ENCODE data around the gene SFMBT2.
"Not testable (repeated sequence)": the region's sequence is repeated elsewhere in the genome, so short reads cannot be mapped to it uniquely, and the experiment has no call there.

Gene SFMBT2

DNA sequence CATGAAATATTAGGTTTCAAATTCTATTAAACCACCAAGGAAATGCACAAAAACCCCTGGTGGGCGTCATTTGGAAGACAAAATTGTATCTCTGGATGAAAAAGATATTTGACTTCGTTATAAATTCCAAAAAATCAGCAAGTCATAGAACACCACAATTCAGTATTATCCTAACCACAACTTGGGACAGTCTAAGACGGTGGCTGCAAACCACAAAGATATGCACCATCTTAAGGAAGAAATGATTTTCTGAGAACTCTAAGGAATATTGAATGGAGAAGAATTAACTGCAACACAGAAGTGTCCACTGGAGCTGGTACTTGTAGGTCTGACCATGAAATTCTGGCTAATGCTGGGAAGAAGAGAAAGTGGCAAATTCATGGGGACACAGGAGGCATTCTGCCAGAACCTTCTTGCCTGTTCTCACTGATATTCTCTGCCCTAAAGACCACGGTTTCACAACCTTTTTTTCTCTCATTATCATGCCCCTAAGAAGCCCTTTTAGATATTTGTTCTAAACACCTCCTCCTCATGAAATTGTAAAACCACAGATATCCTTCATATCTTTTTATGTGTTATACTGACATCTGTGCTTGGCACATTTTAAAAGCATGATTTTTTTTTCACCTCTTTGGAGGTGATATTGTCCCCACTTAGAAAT lies 92.9 kb downstream of the SFMBT2 start:
- no peaks in the 10 kb centered on the region for H3K27me3 ChIP-seq (replicated peaks in 2 of 5; ENCODE audit: control insufficient read depth in 4 of 5, insufficient read depth in 5 of 5, low read length in 4 of 5)
- WGBS (ENCODE audit: insufficient coverage), result 25% methylated on average over 1 of the region's 4 CpGs
- H3K9me3 ChIP-seq (ENCODE audit: control extremely low read depth in 1 of 5, control insufficient read depth in 4 of 5, insufficient read depth in 2 of 5, low read depth in 1 of 5, low read length in 4 of 5), result peaks cover 0 to 10% (median 2%) of the 10 kb centered on the region in 5 experiments
- ChIA-PET CTCF (no interaction called here), POLR2A (no interaction called here)
- H3K4me3 ChIP-seq (ENCODE audit: control insufficient read depth in 1 of 7, extremely low read depth in 1 of 7, insufficient read depth in 4 of 7, low read depth in 2 of 7, low read length in 6 of 7), result no peak overlapping the region
- peaks cover 8 to 29% (median 24%) of the 10 kb centered on the region in 4 experiments for H3K4me1 ChIP-seq (ENCODE audit: control extremely low read depth in 1 of 4, control insufficient read depth in 4 of 4, insufficient read depth in 4 of 4, low read length in 3 of 4)
- H3K36me3 ChIP-seq (ENCODE audit: control insufficient read depth in 4 of 4, insufficient read depth in 4 of 4, low read length in 3 of 4), result peaks cover 0 to 3% (median 0%) of the 10 kb centered on the region in 4 experiments
- H3K27ac ChIP-seq (ENCODE audit: insufficient read depth in 1 of 2, low read depth in 1 of 2, low read length in 2 of 2, poor library complexity in 1 of 2, severe bottlenecking in 2 of 2), result no peak overlapping the region
- peak in 2 of 3 donors; percentile 69 to 79 for DNase-seq

DNA sequence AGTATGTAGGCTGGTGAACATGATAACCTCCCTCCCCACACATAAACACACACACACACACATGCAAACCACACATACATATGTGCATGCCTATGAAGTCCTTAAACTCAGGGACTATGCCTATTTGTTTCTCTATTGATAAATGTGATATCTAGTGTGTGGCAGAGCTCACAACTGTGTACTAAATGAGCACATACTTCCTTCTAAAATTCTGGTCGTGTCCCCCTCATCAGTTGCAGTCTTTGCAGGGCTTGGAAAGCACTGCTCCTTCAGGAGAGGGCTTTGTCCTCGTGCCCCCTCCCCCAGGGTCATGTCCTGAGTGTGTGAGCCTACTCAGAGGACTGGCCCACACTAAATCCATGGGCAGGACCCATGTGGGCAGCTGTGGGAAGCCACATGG lies 94.0 kb downstream of the SFMBT2 start:
- POLR2A ChIA-PET, result no interaction called here
- DNase-seq, result no peak
- 100% methylated on average over 2 of the region's 2 CpGs for WGBS (ENCODE audit: insufficient coverage)

DNA sequence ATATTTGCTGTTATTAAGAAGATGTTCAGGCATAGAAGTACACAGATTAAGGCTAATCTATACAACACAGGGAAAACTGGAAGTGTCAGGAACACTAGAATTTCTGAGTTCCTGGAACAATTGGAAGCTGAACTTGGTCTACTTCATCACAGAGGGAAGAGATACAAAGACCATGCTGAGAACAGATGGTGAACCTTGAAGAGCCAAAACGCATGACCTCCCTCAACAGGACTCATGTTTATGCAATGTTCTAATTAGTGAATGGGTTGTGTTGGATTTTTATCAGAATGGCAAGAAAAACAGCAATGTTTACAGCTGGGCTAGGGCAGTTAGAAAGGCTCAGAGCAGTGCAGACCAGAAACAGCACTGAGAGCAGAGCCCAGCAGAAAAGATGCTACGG lies 94.9 kb downstream of the SFMBT2 start:
- ChIA-PET CTCF (interaction anchor here (1.3 kb wide), 1 partner anchor 8 kb away, joined by 3 read pairs; no protein-coding TSS in a partner anchor), POLR2A (no interaction called here)
- Histone ChIP-seq H3K36me3 (ENCODE audit: control insufficient read depth in 4 of 4, insufficient read depth in 4 of 4, low read length in 3 of 4) (no peaks in the 10 kb centered on the region), H3K4me3 (ENCODE audit: control insufficient read depth in 1 of 7, extremely low read depth in 1 of 7, insufficient read depth in 4 of 7, low read depth in 2 of 7, low read length in 6 of 7) (no peak overlapping the region), H3K9me3 (ENCODE audit: control extremely low read depth in 1 of 5, control insufficient read depth in 4 of 5, insufficient read depth in 2 of 5, low read depth in 1 of 5, low read length in 4 of 5) (no peaks in the 10 kb centered on the region), H3K4me1 (ENCODE audit: control extremely low read depth in 1 of 4, control insufficient read depth in 4 of 4, insufficient read depth in 4 of 4, low read length in 3 of 4) (peaks cover 8 to 29% (median 24%) of the 10 kb centered on the region in 4 experiments), H3K27ac (ENCODE audit: insufficient read depth in 1 of 2, low read depth in 1 of 2, low read length in 2 of 2, poor library complexity in 1 of 2, severe bottlenecking in 2 of 2) (no peak overlapping the region), H3K27me3 (replicated peaks in 2 of 5; ENCODE audit: control insufficient read depth in 4 of 5, insufficient read depth in 5 of 5, low read length in 4 of 5) (no peaks in the 10 kb centered on the region)
- 63% methylated on average over 2 of the region's 2 CpGs for WGBS (ENCODE audit: insufficient coverage)
- no peak for DNase-seq

More for the DNA sequence above, 94.0 kb downstream of the SFMBT2 start:
- Histone ChIP-seq H3K9me3 (ENCODE audit: control extremely low read depth in 1 of 5, control insufficient read depth in 4 of 5, insufficient read depth in 2 of 5, low read depth in 1 of 5, low read length in 4 of 5) (peaks cover 0 to 1% (median 0%) of the 10 kb centered on the region in 5 experiments), H3K4me1 (ENCODE audit: control extremely low read depth in 1 of 4, control insufficient read depth in 4 of 4, insufficient read depth in 4 of 4, low read length in 3 of 4) (peaks cover 8 to 29% (median 24%) of the 10 kb centered on the region in 4 experiments), H3K27ac (ENCODE audit: insufficient read depth in 1 of 2, low read depth in 1 of 2, low read length in 2 of 2, poor library complexity in 1 of 2, severe bottlenecking in 2 of 2) (no peak overlapping the region), H3K4me3 (ENCODE audit: control insufficient read depth in 1 of 7, extremely low read depth in 1 of 7, insufficient read depth in 4 of 7, low read depth in 2 of 7, low read length in 6 of 7) (no peak overlapping the region), H3K27me3 (replicated peaks in 2 of 5; ENCODE audit: control insufficient read depth in 4 of 5, insufficient read depth in 5 of 5, low read length in 4 of 5) (no peaks in the 10 kb centered on the region), H3K36me3 (ENCODE audit: control insufficient read depth in 4 of 4, insufficient read depth in 4 of 4, low read length in 3 of 4) (no peaks in the 10 kb centered on the region)
- CTCF ChIA-PET, result interaction anchor here (1.3 kb wide), 1 partner anchor 9 kb away, joined by 3 read pairs; no protein-coding TSS in a partner anchor

DNA sequence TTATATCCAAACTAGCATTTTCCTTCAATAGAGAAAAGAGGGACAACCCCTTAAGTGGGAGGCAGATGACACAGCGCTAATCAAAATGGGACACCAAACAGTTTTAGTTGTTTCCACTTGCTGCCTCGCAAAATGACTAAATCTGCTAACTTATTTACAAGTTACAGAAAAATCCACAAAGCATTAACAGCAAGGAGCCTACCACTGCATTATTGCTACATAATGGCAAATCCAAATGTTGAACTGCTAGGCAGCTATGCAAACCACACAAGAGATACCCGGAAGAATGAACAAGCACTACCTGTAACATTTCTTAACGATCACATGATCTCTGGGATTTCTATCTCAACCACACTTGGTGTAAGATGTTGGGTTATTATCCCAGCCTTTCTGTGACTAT lies 96.7 kb downstream of the SFMBT2 start:
- POLR2A ChIA-PET, result no interaction called here
- H3K36me3 ChIP-seq (ENCODE audit: control insufficient read depth in 4 of 4, insufficient read depth in 4 of 4, low read length in 3 of 4), result peaks cover 0 to 4% (median 2%) of the 10 kb centered on the region in 4 experiments
- H3K4me3 ChIP-seq (ENCODE audit: control insufficient read depth in 1 of 7, extremely low read depth in 1 of 7, insufficient read depth in 4 of 7, low read depth in 2 of 7, low read length in 6 of 7), result no peak overlapping the region
- peaks cover 0 to 2% (median 0%) of the 10 kb centered on the region in 5 experiments for H3K9me3 ChIP-seq (ENCODE audit: control extremely low read depth in 1 of 5, control insufficient read depth in 4 of 5, insufficient read depth in 2 of 5, low read depth in 1 of 5, low read length in 4 of 5)
- peaks cover 7 to 22% (median 19%) of the 10 kb centered on the region in 4 experiments for H3K4me1 ChIP-seq (ENCODE audit: control extremely low read depth in 1 of 4, control insufficient read depth in 4 of 4, insufficient read depth in 4 of 4, low read length in 3 of 4)
- DNase-seq, result no peak
- WGBS (ENCODE audit: insufficient coverage), result 96% methylated on average over 3 of the region's 4 CpGs
- no peak overlapping the region for H3K27ac ChIP-seq (ENCODE audit: insufficient read depth in 1 of 2, low read depth in 1 of 2, low read length in 2 of 2, poor library complexity in 1 of 2, severe bottlenecking in 2 of 2)
- CTCF ChIA-PET, result no interaction called here
- no peaks in the 10 kb centered on the region for H3K27me3 ChIP-seq (replicated peaks in 2 of 5; ENCODE audit: control insufficient read depth in 4 of 5, insufficient read depth in 5 of 5, low read length in 4 of 5)

DNA sequence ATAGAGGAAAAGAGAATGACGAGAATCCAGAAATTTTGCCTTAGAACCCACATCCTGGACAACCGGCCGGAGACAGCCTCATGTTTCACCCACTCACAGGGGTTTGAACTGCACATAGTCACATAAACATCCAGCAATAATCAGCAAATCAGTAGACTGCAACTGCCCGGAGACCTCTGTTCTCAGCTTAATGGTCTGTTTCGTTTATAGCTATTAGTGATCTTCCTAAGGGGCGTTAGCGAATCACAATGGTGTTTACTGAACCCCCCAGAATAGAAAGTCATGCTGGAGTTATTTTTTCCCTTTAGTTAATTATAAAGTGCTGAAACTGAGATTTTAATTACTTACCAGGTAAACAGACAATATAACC lies 98.4 kb downstream of the SFMBT2 start:
- peaks cover 0 to 6% (median 2%) of the 10 kb centered on the region in 4 experiments for H3K4me1 ChIP-seq (ENCODE audit: control extremely low read depth in 1 of 4, control insufficient read depth in 4 of 4, insufficient read depth in 4 of 4, low read length in 3 of 4)
- ChIA-PET CTCF (no interaction called here), POLR2A (no interaction called here)
- no peak for DNase-seq
- no peaks in the 10 kb centered on the region for H3K27me3 ChIP-seq (replicated peaks in 2 of 5; ENCODE audit: control insufficient read depth in 4 of 5, insufficient read depth in 5 of 5, low read length in 4 of 5)
- no peak overlapping the region for H3K4me3 ChIP-seq (ENCODE audit: control insufficient read depth in 1 of 7, extremely low read depth in 1 of 7, insufficient read depth in 4 of 7, low read depth in 2 of 7, low read length in 6 of 7)
- peaks cover 0 to 8% (median 3%) of the 10 kb centered on the region in 4 experiments for H3K36me3 ChIP-seq (ENCODE audit: control insufficient read depth in 4 of 4, insufficient read depth in 4 of 4, low read length in 3 of 4)
- peaks cover 0 to 8% (median 2%) of the 10 kb centered on the region in 5 experiments for H3K9me3 ChIP-seq (ENCODE audit: control extremely low read depth in 1 of 5, control insufficient read depth in 4 of 5, insufficient read depth in 2 of 5, low read depth in 1 of 5, low read length in 4 of 5)
- whole genome bisulfite sequencing (ENCODE audit: insufficient coverage), result 100% methylated on average over 3 of the region's 7 CpGs
- no peak overlapping the region for H3K27ac ChIP-seq (ENCODE audit: insufficient read depth in 1 of 2, low read depth in 1 of 2, low read length in 2 of 2, poor library complexity in 1 of 2, severe bottlenecking in 2 of 2)

DNA sequence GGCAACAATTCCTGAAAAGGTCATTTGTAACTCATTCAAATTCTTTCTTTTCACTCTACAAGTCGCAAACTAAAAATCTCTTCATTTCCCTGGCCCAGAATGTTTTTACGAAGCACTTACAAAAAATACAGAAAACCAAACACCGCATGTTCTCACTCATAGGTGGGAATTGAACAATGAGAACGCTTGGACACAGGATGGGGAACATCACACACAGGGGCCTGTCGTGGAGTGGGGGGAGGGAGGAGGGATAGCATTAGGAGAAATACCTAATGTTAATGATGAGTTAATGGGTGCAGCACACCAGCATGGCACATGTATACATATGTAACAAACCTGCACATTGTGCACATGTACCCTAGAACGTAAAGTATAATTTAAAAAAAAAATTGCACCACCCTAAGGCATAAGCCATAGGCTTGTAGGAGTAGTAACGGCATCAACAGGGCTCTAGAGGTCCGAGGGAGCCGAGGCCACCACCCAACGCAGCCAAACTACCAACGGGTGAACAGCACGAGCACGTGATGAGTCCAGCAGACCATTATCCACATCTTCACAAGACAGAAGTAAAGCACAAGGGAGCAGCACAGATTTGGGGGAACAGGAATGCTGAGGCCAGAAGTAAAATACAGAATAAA lies 98.9 kb downstream of the SFMBT2 start:
- POLR2A ChIA-PET, result interaction anchor here (0.6 kb wide), 1 partner anchor 77 kb away, joined by 3 read pairs; no protein-coding TSS in a partner anchor
- not testable (repeated sequence) for H3K36me3 ChIP-seq (ENCODE audit: control insufficient read depth in 4 of 4, insufficient read depth in 4 of 4, low read length in 3 of 4)

DNA sequence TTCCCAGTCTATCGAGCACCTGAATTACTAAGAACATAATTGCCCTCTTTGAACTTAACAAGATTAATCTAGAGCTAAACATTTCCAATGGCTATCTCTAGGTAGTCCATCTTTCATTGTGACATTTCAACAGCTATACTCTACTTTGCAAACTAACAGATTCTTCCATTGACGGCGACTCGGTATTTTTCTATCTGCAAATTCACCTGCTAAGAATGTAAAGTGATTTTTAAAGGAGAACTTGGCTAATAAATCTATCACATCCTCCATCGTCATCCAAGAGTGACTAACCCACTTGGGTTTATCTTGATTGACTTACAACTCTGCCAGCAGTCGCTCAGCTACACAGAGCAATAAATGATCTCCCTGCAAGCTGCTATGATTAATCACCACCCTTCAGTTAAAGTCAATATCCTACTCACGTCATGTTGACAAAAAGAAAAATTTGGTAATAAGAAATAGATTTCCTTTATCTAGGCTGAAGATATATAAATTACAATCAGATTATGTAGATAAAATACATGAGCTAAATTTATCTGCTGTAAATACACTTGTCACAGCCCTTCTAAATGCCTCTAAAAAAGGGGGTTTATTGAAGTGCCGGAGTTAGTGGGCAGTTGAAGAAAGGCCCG lies 99.5 kb downstream of the SFMBT2 start:
- POLR2A ChIA-PET, result interaction anchor here (0.6 kb wide), 1 partner anchor 77 kb away, joined by 3 read pairs; no protein-coding TSS in a partner anchor
- CTCF ChIA-PET, result no interaction called here
- DNase-seq, result peak in 2 of 3 donors; percentile 15 to 31
- H3K4me1 ChIP-seq (ENCODE audit: control extremely low read depth in 1 of 4, control insufficient read depth in 4 of 4, insufficient read depth in 4 of 4, low read length in 3 of 4), result peaks cover 0 to 8% (median 3%) of the 10 kb centered on the region in 4 experiments
- H3K4me3 ChIP-seq (ENCODE audit: control insufficient read depth in 1 of 7, extremely low read depth in 1 of 7, insufficient read depth in 4 of 7, low read depth in 2 of 7, low read length in 6 of 7), result no peak overlapping the region
- H3K27ac ChIP-seq (ENCODE audit: insufficient read depth in 1 of 2, low read depth in 1 of 2, low read length in 2 of 2, poor library complexity in 1 of 2, severe bottlenecking in 2 of 2), result no peak overlapping the region
- 100% methylated on average over 3 of the region's 9 CpGs for WGBS (ENCODE audit: insufficient coverage)
- peaks cover 0 to 8% (median 2%) of the 10 kb centered on the region in 5 experiments for H3K9me3 ChIP-seq (ENCODE audit: control extremely low read depth in 1 of 5, control insufficient read depth in 4 of 5, insufficient read depth in 2 of 5, low read depth in 1 of 5, low read length in 4 of 5)
- H3K36me3 ChIP-seq (ENCODE audit: control insufficient read depth in 4 of 4, insufficient read depth in 4 of 4, low read length in 3 of 4), result peaks cover 0 to 8% (median 3%) of the 10 kb centered on the region in 4 experiments
- H3K27me3 ChIP-seq (replicated peaks in 2 of 5; ENCODE audit: control insufficient read depth in 4 of 5, insufficient read depth in 5 of 5, low read length in 4 of 5), result no peaks in the 10 kb centered on the region

More for the DNA sequence above, 98.9 kb downstream of the SFMBT2 start:
- H3K9me3 ChIP-seq (ENCODE audit: control extremely low read depth in 1 of 5, control insufficient read depth in 4 of 5, insufficient read depth in 2 of 5, low read depth in 1 of 5, low read length in 4 of 5); DNase-seq; H3K4me1 ChIP-seq (ENCODE audit: control extremely low read depth in 1 of 4, control insufficient read depth in 4 of 4, insufficient read depth in 4 of 4, low read length in 3 of 4); H3K27me3 ChIP-seq (replicated peaks in 2 of 5; ENCODE audit: control insufficient read depth in 4 of 5, insufficient read depth in 5 of 5, low read length in 4 of 5); H3K4me3 ChIP-seq (ENCODE audit: control insufficient read depth in 1 of 7, extremely low read depth in 1 of 7, insufficient read depth in 4 of 7, low read depth in 2 of 7, low read length in 6 of 7); H3K27ac ChIP-seq (ENCODE audit: insufficient read depth in 1 of 2, low read depth in 1 of 2, low read length in 2 of 2, poor library complexity in 1 of 2, severe bottlenecking in 2 of 2); CTCF ChIA-PET: not testable (repeated sequence)
- 93% methylated on average over 3 of the region's 13 CpGs for WGBS (ENCODE audit: insufficient coverage)

Measured in common myeloid progenitor, CD34-positive (primary cell).